ENCODE data around the gene TCF4.

The TCF4 gene

DNA sequence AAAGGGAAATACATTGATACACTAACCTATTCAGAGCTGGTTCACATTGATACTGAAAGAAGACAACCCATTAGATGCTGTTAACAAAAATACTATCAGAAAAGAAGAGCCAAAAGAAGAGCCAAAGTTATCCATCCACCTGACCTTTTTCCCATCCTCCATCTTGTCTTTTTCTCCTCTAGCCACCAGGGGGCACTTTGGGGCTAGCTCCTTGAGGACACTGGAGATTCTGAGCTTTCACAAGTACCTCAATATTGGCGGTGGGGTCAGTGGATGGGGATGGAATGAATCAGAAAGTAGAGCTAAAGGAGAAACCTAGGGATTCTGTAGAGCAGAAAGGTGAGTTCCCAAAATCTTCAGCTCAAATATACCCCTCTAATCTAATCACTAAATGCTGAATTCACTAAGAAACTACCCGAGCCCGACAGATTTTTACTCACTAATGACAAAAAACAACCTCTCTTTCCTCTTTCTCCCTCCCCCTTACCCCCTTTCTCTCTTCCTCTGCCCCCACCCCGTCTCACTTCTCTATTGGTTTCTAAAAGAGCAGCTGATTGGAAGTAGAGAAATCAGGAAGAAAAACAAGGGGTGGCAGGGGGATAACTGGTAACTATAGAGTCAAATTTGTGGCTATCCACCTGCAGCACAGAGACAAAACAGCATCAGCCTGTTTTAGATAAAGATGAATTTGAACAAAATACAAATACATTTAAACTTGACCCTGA, 203.3 kb downstream of the TCF4 start:
- DNase-seq (ENCODE audit: low spot score), result no peak

- no peak for DNase-seq (ENCODE audit: low spot score)
These were observed 203.9 kb downstream of the TCF4 start for GRCh38 chr18:55384115-55384514.

DNA sequence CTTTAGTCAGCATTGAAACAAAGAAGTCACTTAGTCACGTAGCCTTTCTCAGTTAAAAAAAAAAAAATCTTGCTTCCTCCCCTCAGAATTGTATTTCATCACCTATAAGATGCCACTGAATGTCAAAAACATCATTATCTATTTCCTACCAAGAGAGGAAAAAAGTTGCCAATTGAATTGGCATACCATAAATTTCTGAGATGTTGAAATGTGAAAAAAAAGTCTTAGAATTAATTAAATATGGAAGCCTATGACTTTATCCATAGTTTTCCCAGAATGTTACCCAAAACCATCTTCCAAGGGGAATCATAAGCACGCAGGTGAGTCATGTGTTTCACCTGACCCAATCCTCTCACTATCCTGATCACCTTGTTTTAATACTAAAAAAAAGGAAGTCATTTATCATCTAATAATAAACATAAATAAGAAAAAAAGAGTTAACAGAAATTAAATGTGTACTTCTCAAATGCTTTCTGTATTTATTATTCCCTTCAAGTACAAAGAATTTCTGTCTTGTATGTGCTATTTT, 205.7 kb downstream of the TCF4 start:
- no peak for DNase-seq (ENCODE audit: low spot score)

DNA sequence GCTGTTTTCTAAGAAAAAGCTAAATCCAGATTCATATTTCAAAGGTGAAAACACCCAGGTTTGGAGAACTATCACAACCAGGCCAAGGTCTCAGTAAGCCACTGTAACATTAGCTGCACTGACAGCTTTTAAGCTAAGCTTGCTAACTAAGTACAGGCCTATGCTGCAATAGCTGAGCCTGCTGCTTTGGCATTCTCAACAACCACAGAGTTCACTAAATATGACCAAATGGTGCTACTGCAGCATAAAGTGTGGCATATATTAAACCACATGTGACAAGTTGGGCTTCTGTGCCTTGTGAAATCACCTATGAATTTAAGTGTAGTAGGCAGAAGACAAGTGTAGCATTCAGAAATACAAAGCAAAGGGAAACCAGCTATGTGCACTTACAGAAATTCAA, 206.7 kb downstream of the TCF4 start:
- no peak for DNase-seq (ENCODE audit: low spot score)

- no peak for DNase-seq (ENCODE audit: low spot score)
These were observed 207.4 kb downstream of the TCF4 start for GRCh38 chr18:55380589-55380988.

DNA sequence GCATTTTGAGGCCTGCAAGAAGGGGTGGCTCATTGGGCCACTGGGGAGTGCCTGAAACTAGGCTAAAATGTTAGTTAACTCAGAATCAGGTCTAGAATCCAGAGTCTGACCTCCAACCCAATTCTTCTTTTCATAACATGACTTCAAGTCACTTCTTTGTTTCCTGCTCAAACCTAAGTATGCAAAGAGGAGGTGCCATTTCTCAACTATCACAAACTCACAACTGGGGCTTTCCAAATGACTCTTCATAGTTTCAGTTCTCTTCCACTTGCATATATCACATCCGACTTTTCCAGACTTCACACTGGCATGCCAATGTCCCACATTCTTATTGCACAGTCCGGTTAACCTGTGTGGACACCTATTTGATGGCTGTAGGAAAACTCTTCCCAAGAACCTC, 211.6 kb downstream of the TCF4 start:
- DNase-seq (ENCODE audit: low spot score), result no peak

DNA sequence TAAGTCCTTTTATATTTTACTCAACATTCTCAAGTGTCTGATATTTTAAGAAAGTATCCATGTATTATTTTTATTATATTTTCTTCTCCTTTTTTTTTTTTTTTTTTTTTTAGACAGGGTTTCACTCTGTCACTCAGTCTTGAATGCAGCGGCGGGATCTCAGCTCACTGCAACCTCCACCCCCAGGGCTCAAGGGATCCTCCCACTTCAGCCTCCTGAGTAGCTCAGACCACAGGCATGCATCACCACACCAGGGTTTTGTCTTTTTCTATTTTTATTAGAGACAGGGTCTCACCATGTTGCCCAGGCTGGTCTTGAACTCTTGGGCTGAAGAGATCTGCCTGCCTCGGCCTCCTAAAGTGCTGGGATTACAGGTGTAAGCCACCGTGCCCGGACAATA, 212.1 kb downstream of the TCF4 start:
- DNase-seq (ENCODE audit: low spot score), result no peak

- no peak for DNase-seq (ENCODE audit: low spot score)
These were observed 213.3 kb downstream of the TCF4 start for GRCh38 chr18:55374741-55375140.

DNA sequence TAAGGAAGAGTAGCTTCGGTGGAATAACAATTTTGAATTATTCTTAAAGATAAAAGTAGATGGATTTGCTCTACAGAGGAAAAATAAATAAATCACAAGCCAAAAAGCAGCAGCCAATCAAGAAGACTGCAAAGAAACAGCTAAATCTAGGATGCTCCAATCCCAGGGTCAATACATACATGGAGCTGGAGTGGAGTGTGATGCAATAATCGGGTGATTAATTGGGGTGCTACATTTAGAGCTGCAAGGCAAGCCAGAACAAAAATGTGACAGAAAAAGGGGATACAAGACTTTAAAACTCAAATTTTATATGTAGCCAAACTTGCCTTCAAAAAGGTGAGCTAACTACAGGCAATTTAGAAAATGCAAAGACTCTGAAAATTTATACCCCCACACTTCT, 215.8 kb downstream of the TCF4 start:
- DNase-seq (ENCODE audit: low spot score), result no peak

DNA sequence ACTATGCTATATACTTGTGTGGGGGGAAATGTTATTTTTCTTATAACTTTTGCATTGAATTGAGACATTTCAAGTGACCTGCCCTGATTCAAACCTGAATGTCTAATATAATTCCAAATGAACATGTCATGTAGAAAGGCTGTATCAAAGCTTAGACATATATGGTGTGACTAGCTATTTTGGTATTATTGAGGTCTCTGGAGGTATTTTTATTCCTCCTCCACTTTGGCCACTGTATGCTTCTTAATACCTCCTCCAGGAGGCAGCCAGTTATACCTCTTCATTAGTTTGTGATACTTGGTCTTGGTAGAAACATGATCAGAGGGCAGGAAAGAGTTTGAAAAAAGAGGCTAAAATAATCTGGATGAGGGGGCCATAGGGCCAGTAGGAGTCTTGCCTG, 217.1 kb downstream of the TCF4 start:
- no peak for DNase-seq (ENCODE audit: low spot score)

DNA sequence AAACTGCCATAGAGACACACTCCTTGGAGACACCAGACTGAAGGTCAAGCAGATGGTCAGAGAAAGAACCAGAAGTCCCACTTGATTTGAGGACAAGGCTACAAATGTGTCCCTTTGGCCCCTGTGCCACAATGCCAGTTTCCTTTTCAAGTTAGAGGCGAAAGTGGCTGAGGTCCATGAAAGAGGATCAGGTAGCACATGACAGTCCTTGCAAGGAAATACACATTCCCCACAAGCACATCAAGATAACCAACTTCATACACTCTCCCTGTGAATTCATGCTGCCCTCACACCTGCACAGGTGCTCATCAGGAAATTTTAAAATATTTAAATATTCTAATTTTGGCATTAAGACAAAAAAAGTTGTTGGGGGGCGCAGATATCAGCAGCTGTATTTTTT, 218.6 kb downstream of the TCF4 start:
- DNase-seq (ENCODE audit: low spot score), result no peak

DNA sequence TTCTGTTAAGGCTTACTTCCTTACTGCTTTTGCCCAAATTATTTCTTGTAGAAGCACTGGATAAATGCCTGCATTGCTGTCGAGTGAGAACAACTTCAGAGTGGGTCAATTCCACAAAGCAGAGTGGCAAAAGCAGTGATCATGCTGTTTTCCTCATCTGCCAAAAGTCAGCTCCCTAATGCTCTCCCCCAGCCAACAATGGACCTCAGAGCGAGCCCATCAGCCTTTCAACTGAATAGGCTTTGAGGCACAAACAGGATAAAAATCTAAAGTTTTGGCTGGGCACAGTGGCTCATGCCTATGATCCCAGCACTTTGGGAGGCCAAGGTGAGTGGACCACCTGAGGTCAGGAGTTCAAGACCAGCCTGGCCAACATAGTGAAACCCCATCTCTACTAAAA, 222.7 kb downstream of the TCF4 start:
- no peak for DNase-seq (ENCODE audit: low spot score)

GRCh38 chr18:55362303-55362702, 225.7 kb downstream of the TCF4 start:
- DNase-seq (ENCODE audit: low spot score), result no peak

GRCh38 chr18:55361492-55362250, 226.3 kb downstream of the TCF4 start:
- DNase-seq (ENCODE audit: low spot score), result no peak

DNA sequence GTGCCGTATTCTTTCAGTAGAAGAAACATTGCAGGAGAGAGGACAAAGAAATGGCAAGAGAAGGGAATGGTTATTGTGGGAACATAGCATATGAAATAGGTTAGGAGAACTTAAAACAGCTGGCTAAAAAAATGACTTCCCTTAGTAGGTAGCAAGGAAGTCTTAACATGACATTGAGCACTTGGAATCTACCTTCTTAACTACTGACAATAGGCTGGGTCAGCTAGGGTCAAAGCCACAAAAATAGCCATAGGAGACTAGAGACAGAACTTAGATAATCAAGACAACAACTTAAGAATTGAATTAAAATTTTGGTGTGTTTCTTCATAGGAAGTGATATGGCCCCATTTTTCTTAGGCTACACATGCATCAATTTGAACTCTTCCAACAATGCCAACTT, 227.9 kb downstream of the TCF4 start:
- no peak for DNase-seq (ENCODE audit: low spot score)

DNA sequence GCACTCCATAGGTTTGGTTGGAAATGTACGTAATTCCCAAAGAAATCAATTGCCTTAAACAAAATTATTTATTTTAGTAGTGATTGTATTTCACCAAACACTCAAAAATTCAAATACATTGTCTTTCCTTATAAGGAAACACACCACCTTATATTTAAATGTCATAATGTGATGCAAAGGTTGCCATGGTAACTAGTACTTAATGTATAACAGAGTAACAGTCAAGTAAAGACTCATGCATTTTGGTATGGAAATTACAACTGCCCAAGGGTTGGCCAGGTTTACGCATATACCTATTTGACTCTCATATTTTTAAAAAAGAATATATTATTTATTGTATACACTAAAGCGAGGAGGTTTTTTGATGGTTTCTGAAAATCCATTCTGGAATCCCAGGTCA, 231.2 kb downstream of the TCF4 start:
- no peak for DNase-seq (ENCODE audit: low spot score)

DNA sequence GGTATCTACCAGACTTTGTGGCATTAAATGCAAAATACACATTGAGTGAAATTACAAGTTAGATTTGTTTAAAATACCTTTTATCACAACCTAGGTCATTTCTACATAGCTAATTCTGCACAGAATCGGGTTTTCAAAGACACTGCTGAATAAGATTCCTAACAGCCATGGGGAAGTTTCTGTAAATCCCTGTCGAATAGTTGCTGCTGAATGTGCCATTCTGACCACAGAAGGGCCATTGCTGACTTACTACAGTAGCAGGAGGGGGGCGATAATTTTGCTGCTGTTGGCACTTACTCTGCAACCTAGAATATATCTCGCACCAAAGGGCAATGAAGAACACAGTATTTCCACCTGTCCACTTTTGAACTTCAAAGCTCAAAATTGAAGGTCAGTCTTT, 232.8 kb downstream of the TCF4 start:
- DNase-seq (ENCODE audit: low spot score), result no peak

GRCh38 chr18:55354795-55355194, 233.2 kb downstream of the TCF4 start:
- no peak for DNase-seq (ENCODE audit: low spot score)

GRCh38 chr18:55353806-55354205, 234.2 kb downstream of the TCF4 start:
- DNase-seq (ENCODE audit: low spot score), result no peak

GRCh38 chr18:55353391-55353790, 234.6 kb downstream of the TCF4 start:
- DNase-seq (ENCODE audit: low spot score), result no peak

DNA sequence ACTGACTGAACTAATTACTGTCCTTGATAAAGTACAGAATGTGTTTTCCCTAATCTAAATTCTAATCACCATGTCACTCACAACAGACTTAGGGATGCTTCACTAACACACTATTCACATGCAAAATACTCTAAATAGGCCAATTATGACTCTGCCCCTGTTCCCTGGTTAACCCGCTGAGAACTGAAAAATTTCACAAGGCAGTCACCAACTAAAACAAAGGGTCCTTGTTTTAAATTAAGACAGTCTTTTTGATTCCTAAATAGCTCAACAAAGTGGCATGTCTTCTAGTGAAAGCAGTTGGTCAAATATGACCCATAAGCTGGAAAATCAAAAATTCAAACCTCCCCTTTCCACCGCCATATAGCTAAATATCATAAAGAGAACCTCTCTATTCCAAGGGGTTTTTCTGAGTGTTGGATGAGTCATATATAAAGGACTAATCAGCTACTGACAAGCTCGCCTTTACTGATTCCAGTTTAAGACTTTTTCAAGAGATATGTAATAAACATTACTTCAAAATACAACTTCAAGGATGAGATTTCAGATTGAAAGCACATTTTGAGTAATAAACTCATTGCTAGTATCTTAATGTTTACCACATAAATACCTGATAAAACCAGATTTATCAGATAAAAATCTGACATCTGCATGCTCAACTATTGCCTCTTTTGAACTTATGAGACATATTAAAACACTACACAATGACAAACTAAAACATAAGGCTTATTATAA, 235.8 kb downstream of the TCF4 start:
- DNase-seq (ENCODE audit: low spot score), result no peak

DNA sequence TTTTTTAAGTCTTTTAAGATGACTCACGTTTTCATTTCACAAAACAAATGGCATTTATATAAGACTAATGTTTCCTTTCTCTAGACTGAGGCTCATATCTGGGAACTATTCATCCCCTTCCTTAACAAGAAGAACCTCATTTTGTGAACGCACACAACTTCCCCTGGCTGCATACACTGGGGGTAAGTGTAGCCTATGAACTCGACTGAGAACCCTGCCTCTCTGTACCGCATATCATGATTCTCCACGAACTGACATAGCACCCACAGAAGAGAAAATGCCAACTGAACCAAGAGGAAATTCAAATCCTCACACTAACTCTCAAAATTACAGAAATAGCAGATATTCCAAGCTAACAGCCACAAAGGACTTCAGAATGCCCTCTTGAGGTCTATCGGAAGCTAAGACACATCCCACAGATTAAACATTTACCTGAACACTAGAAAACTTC, 236.7 kb downstream of the TCF4 start:
- no peak for DNase-seq (ENCODE audit: low spot score)

- DNase-seq (ENCODE audit: low spot score), result no peak
These were observed 238.3 kb downstream of the TCF4 start for GRCh38 chr18:55349685-55350084.
